NCI-H2081 (cell line): ENCODE results near the gene NPL.
A peak's percentile ranks its signal among the peaks of the same experiment; 100 is the strongest.

Source experiments
- DNase-seq, 2 experiments: peaks; one replicate each; lab custom pipeline; 2025; lab: John Stamatoyannopoulos, UW

NPL gene

DNA sequence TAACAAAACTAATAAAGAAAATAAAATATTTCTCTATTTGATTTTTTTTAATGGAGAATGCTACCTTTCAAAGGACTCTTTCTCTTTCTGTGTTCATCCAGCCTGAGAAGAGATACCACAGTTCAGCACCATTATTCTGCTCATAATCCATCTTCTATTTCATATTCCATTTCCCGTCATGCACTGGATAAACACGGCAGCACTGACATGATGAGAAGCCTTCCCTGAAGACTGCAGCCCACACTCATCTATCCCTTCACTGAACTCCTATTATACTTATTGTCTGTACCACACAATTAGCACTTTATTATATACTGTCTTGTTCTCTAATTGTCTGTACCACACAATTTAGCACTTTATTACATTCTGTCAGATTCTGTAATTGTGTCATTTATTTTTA is 10.7 kb upstream of the NPL start:
- no peak for DNase-seq

DNA sequence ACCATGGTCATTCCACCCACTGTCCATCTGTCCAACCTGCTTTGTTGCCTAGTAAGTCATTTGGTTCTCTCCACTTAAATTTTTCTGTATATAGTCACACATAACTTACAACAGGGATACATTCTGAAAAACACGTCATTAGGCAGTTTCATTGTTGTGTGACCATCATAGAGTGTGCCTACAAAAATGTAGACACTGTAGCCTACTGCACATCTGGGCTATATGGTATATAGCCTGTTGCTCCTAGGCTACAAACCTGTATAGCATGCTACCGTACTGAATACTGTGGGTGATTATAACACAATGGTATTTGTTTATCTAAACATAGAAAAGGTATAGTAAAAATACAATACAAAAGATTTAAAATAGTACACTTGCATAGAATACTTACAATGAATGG is 10.0 kb upstream of the NPL start:
- no peak for DNase-seq

DNA sequence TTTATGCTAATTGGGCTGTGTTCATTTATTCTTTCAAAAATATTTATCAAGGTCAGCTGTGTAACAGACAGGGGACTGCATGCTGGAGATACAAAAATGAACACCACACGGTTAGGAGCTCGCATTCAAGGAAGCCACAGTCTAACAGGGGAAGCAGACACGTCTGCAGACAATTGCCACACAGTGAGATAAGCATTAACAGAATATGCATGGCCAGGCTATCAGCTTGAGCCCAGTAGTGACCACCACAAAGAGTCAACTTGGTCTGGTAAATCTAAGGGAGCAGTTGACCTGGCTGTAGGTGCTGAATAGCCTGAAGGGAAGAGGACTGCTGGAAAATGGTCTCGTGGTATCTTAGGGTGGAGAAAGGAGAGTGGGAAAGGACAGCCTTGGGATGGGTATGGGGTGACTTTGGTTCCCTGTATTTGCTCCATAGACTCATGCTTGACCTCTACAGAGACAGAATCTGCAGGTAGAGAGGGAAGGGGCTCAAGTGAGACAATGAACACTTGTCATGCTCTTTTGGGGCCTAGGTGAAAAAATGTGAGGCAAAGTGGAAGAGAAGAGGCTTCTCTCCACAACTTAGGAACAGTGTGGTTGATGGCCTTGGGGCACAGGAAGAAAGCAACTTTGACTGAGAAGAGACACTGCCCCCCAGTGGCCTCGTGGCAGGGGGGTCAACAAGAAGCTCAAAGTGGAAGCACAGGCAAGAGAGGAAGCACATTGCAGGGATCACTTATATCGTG is 7.6 kb upstream of the NPL start:
- DNase-seq = peak; percentile 77 to 80

DNA sequence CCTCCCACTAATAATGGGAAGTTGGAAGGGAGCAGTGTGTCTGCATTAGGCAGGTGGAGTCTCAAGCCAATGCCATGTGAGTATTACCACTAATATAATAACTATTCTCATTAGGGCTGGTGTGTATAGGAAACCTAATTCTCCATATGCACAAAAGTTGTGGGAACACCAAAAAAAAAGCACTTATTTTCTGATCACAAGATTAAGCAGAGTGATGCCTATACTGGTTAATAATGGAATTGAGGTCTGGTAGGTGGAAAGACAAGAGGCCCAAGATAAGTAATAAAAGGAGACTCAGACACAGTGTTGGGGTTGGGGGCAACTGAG is 7.0 kb upstream of the NPL start:
- no peak for DNase-seq

DNA sequence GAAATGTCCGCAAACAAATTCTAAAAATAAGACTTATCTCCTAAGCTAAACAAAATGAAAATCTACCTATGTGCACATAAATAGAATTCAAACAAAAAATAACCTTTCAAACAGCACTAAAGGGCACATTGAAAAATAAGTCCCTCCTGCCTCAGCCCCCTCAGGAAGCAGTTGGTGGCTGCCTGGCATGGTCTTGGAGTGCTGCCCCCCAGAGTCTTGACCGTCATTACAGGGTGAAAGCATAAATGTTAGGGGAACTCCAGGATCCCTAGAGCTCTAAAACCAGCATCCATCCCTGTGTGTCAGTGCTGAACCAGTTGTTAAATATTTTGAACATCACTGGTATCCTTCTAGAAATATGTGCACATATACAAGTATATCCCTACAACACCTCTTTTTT is 6.5 kb upstream of the NPL start:
- peak in 1 of 2 experiments; percentile 13 for DNase-seq

DNA sequence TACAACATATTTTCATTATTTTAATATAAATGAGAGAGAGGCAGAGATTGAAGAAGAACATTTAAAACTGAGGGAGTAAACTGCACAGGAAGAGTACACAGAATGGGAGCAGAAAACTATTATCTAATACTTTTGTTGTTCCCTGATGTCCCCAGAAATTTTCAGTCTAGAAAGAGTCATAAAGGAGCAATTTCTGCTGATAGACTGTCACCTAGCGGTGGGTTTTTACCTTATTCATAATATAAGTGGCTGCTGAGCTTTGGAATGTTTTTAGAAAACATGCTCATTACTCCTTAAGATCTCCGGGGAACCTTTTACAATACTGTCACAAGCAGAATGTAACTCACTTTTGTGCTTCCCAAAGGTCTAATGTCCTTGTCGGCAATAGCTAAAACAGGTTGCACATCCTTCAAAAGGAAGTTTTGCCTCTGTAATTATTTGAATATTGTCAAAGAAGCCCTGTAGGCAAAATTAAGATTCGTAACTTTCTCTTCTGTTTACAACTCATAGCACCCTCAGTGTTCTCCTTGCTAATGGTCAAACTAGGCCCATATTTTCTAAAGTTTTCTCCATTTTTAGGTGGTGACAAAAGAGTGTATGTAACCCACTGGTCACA is 4.9 kb upstream of the NPL start:
- peak; percentile 62 to 71 for DNase-seq

DNA sequence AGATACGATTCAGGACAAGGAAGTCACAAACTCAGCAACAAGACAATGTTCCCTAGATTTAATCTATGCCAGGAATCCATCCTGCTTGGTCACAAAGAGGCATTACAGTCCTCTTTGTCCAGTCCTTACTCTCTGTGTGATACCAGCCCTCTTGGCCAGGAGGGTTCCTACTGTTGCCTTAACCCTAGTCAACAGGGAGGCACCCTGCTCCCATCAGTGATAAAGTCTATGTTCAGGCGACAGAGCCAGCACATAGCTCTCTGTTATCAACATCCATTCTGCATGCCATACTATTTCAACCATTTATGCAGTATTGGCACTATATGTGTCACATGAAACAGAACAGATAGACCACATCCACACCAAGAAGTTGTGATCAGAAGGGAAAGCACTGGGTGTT is 4.4 kb upstream of the NPL start:
- DNase-seq = no peak

DNA sequence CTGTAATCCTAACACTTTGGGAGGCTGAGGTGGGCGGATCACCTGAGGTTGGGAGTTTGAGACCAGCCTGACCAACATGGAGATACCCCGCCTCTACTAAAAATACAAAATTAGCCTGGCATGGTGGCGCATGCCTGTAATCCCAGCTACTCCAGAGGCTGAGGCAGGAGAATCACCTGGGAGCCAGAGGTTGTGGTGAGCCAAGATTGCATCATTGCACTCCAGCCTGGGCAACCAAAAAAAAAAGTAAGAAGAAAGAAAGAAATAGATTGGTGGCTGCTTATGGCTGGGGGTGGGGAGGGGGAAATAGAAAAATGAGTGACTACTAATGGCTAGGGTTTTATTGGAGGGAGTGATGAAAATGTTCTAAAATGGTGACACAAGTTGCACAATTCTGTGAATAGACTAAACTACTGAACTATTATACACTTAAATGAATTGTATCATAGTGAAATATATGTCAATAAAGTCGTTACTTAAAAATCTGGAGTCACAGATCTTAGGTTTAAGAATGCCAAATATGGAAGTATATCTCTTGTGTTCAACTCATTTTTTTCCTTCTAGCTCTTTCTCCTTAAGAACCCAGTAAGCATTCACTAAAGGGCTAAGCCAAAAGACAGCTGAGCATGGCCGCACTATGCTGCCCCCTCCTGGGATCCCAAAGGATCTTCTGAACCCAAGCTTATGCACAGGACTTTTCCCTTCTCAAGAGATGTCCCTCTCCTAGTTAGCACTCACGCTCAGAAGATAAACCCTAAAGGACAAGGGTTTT is 3.2 kb upstream of the NPL start:
- DNase-seq = peak; percentile 53 to 64

DNA sequence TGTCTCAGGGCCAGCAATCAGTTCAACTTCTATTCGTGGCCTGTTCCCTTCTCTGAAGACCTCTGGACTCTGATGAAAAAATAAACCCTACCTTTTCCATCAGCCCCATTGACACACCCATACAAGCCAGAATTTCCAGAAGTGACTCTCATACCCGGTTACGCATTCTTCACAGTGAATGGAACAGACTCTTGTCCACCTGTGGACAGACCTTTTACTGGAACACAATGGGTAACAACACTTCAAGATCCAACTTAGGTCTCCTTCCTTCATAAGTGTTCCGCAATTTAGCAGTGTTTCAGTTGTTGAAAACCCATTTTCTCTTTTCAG is 2.6 kb upstream of the NPL start:
- DNase-seq = no peak

DNA sequence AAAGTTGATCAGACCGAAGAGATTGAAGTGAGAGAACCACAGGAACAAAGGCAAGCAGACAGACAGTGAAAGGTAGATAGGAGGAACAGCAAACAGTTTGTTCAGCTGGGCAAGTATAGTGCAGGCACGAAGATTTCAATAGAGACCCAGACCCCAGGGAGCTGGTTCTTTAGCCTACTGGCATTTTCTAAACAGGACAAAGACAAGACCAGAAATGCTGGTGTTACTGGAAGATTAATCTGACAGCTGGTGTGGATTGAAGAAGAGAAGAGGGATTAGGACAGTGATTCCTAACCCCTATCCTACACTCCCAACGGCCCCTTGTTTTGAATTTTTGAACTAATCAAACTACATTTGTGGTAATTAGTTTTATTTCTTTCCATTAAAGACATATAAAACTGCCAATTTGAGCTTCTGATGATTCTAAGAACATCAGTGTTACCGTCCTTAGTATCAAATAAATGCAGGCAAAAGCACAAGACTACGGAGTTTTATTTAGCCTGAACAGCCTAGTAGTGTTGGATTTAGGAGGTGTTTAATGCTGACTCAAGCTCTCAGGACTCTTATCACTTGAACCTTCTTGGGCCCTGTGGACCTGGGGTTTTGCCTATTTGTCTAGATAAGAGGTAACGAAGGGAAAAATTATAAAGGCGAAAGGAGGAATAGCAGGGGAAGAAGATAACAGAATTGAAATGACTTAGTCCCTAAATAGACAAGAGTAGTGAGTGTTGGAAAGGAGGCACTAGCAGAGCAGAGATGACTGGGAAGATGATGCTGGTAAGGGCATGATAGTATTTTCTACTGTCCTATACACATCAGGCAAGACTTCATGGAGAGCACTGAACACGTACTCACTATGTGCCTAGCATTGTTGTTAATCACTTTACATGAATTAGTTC is 2.0 kb downstream of the NPL start:
- no peak for DNase-seq

DNA sequence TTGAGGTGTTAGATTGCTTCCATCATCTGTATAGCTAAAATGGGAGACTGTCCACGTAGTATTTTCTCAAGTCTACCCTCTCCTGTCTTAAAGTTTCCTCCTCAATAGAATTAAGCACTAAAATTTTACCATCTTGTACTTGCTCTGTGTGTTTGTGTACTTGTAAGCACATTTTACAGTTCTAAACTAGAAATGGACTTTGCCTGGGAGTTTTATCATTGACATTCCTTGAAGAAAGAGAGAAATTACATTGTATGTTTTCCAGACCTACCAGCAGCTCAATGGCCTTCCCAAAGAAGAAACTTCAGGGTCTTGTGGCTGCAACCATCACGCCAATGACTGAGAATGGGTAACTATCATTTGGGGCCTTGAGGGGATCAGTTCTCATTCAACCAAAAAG is 4.5 kb downstream of the NPL start:
- no peak for DNase-seq

DNA sequence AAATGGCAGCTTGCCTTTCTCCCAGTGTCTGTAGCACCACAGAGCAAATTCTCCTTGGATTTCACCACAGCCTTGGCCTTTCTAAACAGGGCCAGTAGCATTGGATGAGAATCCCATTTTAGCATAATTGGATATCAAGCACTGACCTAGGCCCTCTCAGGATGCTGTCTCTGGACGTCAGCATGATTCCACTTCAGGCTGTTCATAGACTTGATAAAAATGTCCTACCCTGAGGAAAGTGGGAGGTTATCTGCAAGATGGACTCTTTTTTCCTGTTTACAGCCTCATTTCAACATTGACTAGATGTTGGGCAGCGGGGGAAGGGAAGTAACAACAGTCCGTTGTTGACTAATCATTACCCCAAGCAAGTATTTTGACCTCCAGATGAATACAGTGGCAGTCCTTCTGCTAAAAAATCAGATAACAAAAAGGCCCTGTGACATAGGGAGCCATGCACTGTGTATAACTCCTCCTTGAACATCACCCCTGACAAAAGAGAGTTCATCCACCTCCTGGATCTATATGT is 5.2 kb downstream of the NPL start:
- no peak for DNase-seq

DNA sequence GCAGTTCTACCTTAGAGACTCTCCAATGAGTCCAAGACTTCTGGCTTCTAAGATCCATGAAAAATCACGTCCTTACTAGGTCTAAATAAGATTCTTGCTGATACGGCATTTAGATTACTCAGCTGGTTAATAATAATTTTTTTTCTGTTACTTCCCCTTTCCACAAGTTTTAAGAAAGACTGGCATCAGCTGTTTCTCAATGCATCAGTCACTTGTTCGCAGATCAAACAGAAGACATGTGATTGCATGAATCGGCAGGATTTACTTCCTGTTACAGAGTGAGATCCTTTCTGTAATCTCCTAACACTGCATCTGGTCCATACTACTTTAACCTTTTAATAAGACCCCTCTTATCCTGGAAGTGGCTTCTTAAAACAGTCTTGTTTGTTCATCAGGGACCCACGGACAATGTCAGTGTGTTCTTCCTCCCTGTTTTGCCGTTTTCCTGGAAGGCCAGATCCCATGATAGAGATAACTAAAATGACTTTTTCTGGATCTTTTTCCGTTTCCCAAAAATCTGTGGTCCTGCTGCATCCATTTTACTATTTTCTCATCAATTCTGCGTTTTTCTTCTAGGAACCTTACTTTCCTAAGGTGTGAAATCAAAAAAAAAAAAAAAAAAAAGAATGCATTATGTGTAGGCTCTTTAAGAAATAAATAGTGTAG is 6.1 kb downstream of the NPL start:
- DNase-seq = no peak

DNA sequence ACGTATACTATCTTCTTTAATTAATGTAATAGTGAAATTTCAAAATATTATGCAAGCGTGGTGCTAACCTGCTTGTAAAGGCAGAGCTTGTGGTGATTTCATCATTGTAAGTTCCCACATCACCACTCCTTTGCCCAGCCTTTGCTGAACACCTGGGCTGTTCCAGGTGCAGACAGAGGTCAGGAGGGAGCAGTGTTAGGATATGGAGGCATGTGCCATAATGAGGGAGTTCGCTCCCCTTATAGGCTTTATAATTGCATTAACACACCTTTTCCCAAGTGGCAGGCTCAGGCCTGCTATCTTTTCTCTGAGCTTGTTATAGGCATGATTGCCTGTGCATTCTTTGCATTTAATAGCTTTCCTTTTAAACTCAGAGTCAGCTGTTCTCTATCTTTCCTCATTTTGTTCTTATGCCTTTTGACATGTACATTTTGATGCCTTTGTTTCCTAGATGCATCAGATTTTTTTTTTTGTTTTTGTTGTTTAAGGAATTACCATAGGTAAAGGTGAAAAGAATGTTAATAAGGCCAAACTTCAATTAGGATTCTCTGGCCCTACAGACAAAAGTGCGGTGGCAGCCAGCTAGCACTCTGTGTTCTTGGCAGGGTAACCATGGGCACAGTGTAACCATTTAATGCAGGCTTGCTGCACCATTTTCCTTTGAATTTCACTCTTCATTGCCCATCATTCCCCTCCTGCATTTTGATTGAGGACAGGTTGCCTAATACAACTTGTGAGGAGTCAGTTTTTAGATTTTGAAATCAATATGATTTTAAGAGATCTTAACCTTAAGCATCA is 12.6 kb downstream of the NPL start:
- no peak for DNase-seq

DNA sequence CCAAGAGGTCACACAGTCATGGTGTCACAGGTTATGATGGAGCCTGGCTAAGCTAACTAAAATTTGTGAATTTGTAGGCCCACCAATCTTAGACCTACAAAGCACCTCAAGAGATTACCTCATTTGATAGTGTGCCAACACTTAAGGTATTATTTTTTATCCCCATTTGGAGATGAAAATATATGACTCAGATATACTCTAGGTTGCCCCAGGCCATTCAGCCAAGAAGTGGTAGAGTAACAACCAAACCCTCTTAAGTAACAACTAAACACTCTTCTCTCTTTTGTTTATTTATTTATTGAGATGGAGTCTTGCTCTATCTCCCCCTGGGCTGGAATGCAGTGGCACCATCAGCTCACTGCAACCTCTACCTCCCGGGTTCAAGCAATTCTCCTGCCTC is 14.3 kb downstream of the NPL start:
- no peak for DNase-seq

DNA sequence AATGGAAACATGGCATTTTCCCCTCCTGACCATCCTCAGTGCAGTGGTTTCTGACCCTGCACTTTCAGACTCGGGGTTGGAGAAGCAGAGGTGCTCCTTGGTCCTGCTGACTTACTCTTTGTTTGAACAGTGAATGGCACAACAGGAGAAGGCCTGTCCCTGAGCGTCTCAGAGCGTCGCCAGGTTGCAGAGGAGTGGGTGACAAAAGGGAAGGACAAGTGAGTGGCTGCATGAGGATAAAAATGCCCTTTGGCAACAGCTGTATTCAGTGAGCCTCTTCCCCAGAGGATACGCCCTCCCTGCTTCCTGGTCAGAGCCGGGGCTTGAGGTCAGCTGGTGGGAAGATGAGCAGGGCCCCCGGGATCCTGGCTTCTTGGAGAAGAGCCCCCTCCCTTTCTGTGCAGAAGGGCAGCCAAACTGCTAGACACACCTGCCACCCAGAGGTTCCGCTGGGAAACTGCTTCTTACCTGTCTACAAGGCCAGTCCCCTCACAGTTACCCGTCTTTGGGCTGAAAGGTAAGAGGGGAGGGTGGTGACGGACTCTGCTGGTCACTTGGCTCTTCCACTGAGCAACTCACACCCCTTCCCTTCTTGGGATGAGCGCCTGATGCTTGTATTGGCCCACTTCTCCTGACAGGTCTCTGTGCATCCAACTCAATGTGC is 16.6 kb downstream of the NPL start:
- DNase-seq = peak in 1 of 2 experiments; percentile 12

DNA sequence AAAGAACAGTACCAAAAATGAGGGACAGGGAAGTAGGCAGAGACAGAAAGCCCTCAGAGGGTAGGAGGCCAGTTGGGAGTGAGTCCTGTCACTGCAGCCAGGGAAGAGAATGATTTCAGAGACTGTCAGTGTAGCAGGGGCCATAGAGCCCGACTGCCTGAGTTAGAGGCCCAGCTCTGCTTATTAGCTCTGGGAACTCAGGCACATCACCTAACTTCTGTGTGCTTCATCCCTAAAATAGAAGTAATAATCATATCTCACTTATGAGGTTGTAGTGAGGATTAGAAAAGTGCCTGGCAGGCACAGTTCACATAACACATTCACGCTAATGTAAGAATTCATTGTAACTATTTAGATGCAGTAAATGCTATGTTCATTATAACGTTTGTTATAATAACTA is 18.3 kb downstream of the NPL start:
- no peak for DNase-seq

DNA sequence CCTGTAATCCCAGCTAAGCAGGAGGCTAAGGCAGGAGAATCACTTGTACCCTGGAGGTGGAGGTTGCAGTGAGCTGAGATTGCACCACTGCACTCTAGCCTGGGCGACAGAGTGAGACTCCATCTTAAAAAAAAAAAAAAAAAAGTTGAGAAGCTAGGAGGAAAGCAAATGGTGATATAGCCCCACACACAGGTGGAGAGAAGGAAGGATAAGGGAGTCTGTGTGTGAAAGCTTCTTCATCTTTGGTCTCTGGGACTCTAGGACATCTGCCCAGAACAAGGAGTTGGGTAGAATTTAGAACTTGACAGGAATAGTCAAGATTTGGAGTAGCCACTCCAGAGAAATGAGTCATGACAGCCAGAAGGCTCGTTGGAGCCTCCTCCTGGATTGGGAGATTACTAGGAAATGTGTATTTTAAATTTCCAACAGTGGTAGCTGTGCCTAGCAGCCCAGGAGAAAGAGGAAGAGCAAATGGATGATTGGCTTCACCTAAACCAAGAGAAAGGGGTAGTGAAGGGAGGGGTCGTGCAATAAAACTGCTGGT is 19.9 kb downstream of the NPL start:
- no peak for DNase-seq

DNA sequence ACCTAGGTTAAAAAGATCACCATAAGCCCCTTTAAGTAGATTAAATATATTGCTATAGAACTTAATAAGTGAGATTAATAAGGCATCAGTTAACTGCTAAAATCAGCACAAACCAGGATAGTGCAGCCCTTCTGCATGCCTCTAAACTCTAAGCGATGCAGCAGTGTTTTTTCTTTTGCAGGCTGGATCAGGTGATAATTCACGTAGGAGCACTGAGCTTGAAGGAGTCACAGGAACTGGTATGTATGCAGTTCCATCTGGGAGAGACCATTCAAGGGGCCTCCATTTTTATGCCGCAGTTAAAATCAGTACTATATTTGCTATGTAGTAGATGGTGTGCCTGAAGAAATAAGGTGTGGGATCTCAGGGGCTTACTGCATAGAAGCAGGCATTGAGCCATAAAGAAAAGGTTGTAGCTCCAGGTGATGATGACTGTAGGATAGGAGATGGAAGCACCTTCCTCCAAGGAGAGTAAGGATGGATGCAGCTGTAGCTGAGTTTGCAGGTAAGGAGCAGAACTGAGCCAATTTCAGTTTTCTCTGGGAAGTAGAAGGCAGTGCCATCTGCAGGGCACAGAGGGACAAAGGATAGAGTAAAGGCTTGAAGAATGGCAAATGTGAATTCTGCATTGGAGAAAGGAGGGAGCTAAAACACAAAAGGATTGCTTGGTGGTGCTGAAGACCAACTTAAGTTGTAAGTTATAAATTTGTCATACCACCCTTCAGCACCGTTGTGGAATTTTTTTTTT is 22.6 kb downstream of the NPL start:
- no peak for DNase-seq
